Hepatocyte (in vitro differentiated cells): ENCODE results near the gene ITGA4.

Experiments used
- EZH2 ChIP-seq: fragments of 200-600 bp; sonication (generic); IDR thresholded peaks from 2 replicates; pipeline ENCODE4 v1.6.1; 2016; ENCODE audit warnings: antibody characterized with exemption, mild to moderate bottlenecking, borderline replicate concordance
- EZH2phosphoT487 ChIP-seq: fragments of 200-600 bp; sonication (generic); IDR thresholded peaks from one replicate; pipeline ENCODE4 v1.6.1; 2018; ENCODE audit warnings: antibody characterized with exemption, mild to moderate bottlenecking, low read depth, moderate library complexity; ENCODE audit not compliant: unreplicated experiment, severe bottlenecking
- TF ChIP-seq, protein P1 (sequence below): fragments of 200-600 bp; sonication (generic); IDR thresholded peaks from 2 replicates; pipeline ENCODE4 v1.5.1; 2016; ENCODE audit warnings: antibody characterized with exemption, mild to moderate bottlenecking; ENCODE audit not compliant: poor library complexity

DNA sequence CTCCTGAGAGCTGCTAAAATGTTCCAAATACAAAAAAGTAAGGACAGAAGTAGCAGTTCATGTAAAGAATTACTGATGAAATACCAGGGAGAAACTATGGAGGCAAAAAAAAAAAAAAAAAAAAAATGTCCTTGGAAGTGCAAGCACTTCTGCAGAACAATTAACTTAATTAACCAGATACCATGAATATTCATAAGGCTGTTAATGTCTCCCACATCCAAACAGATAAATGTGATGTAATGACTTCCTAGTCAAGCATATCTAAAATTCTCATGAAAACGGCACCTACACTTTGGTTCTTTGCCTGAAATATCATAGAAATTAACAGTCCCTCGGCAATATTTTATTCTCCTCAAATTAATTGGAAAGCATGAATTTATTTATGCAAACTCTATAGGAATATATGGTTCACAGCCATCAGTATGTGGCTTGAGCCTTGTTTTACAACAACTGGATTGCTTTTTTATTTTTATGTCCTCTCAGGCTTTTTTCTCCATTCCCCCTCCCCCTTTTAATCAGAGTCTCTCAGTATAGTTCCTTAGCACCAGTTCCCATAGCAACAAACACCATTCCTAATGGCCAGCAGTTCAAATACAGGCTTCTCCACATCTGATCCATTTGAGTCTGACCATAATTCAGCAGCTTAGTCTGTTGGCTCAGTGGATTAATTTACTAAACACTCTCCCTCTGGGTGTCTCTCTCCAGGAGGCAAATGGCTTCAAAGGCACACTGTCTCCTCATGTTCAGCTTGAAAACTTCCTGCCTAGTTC, 97.1 kb downstream of the ITGA4 start:
- TF ChIP-seq, protein P1, sequence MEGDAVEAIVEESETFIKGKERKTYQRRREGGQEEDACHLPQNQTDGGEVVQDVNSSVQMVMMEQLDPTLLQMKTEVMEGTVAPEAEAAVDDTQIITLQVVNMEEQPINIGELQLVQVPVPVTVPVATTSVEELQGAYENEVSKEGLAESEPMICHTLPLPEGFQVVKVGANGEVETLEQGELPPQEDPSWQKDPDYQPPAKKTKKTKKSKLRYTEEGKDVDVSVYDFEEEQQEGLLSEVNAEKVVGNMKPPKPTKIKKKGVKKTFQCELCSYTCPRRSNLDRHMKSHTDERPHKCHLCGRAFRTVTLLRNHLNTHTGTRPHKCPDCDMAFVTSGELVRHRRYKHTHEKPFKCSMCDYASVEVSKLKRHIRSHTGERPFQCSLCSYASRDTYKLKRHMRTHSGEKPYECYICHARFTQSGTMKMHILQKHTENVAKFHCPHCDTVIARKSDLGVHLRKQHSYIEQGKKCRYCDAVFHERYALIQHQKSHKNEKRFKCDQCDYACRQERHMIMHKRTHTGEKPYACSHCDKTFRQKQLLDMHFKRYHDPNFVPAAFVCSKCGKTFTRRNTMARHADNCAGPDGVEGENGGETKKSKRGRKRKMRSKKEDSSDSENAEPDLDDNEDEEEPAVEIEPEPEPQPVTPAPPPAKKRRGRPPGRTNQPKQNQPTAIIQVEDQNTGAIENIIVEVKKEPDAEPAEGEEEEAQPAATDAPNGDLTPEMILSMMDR, result no peak
- TF ChIP-seq EZH2phosphoT487 (no peak), EZH2 (no peak)
